CD14-positive monocyte (primary cell): ENCODE data around the gene VRK3. TPM values are rescaled to one million over a fixed set of nuclear protein-coding genes. Genes with fewer than 3 reads are reported as not detected.
"Not testable (repeated sequence)": the region's sequence is repeated elsewhere in the genome, so short reads cannot be mapped to it uniquely, and the experiment has no call there.

Experiments
- DNase-seq, 3 donors: peaks; one replicate each; pipeline ENCODE4 v3.0.0-alpha.2; 2011 to 2022
- H2AFZ ChIP-seq: 2 replicates; pipeline ENCODE4 v1.6.0; 2012; ENCODE audit warnings: mild to moderate bottlenecking, low read depth, low read length, inconsistent platforms; ENCODE audit not compliant: insufficient read depth, poor library complexity, severe bottlenecking
- H3K27ac ChIP-seq, 2 donors: 1 replicate in 1 of 2; 2 replicates in 1 of 2; pipeline ENCODE4 v1.5.1; 2012 to 2013; ENCODE audit warnings: low read length in 2 of 2, control low read depth in 1 of 2, inconsistent platforms in 1 of 2, low read depth in 1 of 2, mild to moderate bottlenecking in 1 of 2
- H3K27me3 ChIP-seq, 2 donors: one replicate each; pipeline versions ENCODE4 v1.6.0 to v1.6.1; 2011 to 2013; ENCODE audit warnings: low read length in 2 of 2; ENCODE audit not compliant: control insufficient read depth in 2 of 2, insufficient read depth in 2 of 2
- H3K36me3 ChIP-seq, 2 donors: replicated peaks in 1 of 2; 1 replicate in 1 of 2; 2 replicates in 1 of 2; pipeline versions ENCODE4 v1.5.1 to v1.6.1; 2012 to 2013; ENCODE audit warnings: low read length in 2 of 2, control low read depth in 1 of 2, inconsistent platforms in 1 of 2, mild to moderate bottlenecking in 1 of 2; ENCODE audit not compliant: insufficient read depth in 2 of 2, control insufficient read depth in 1 of 2
- H3K4me1 ChIP-seq, 2 donors: 1 replicate in 1 of 2; 2 replicates in 1 of 2; pipeline versions ENCODE4 v1.5.1 to v1.6.1; 2012 to 2013; ENCODE audit warnings: low read length in 2 of 2, control low read depth in 1 of 2, inconsistent platforms in 1 of 2, mild to moderate bottlenecking in 1 of 2, moderate library complexity in 1 of 2; ENCODE audit not compliant: insufficient read depth in 2 of 2, control insufficient read depth in 1 of 2
- H3K4me2 ChIP-seq: replicated peaks from 2 replicates; pipeline ENCODE3; 2012; ENCODE audit warnings: low read length, moderate library complexity, mild to moderate bottlenecking; ENCODE audit not compliant: poor library complexity, severe bottlenecking; ENCODE audit errors: extremely low read depth
- H3K4me3 ChIP-seq, 3 experiments: fragments of 200-600 bp in 1 of 3; sonication (generic) in 1 of 3; replicated peaks in 1 of 3; 1 replicate in 2 of 3; 2 replicates in 1 of 3; pipeline ENCODE4 v1.5.1; 2011 to 2013; ENCODE audit warnings: low read length in 3 of 3, mild to moderate bottlenecking in 3 of 3, control low read depth in 2 of 3, low read depth in 2 of 3, inconsistent platforms in 1 of 3, moderate library complexity in 1 of 3
- H3K79me2 ChIP-seq: 2 replicates; pipeline ENCODE4 v1.6.0; 2012; ENCODE audit warnings: mild to moderate bottlenecking, control low read depth, inconsistent platforms, low read length, moderate library complexity; ENCODE audit not compliant: insufficient read depth
- H3K9ac ChIP-seq: 2 replicates; pipeline ENCODE4 v1.6.0; 2017; ENCODE audit warnings: low read length, mild to moderate bottlenecking; ENCODE audit not compliant: insufficient read depth, poor library complexity, severe bottlenecking
- H3K9me3 ChIP-seq, 2 donors: replicated peaks in 1 of 2; 1 replicate in 1 of 2; 2 replicates in 1 of 2; pipeline versions ENCODE4 v1.5.1 to v1.6.1; 2012 to 2013; ENCODE audit warnings: low read length in 2 of 2, control low read depth in 1 of 2; ENCODE audit not compliant: control insufficient read depth in 1 of 2, insufficient read depth in 1 of 2
- H4K20me1 ChIP-seq: 2 replicates; pipeline ENCODE4 v1.6.0; 2012; ENCODE audit warnings: mild to moderate bottlenecking, low read length, control low read depth, moderate library complexity; ENCODE audit not compliant: insufficient read depth
- H3K27ac Mint-ChIP-seq, 7 donors: one replicate each; pipeline ENCODE4 v1.8.0; 2020; ENCODE audit warnings: mild to moderate bottlenecking in 7 of 7, mixed read lengths in 7 of 7, moderate library complexity in 6 of 7, inconsistent platforms in 2 of 7
- H3K27me3 Mint-ChIP-seq, 3 donors: one replicate each; pipeline ENCODE4 v1.8.0; 2021 to 2022; ENCODE audit warnings: low read depth in 3 of 3, mild to moderate bottlenecking in 3 of 3, mixed read lengths in 3 of 3, moderate library complexity in 3 of 3, inconsistent platforms in 1 of 3
- H3K36me3 Mint-ChIP-seq, 2 donors: one replicate each; pipeline ENCODE4 v1.8.0; 2020; ENCODE audit warnings: mixed read lengths in 2 of 2, inconsistent platforms in 1 of 2, mild to moderate bottlenecking in 1 of 2
- H3K4me1 Mint-ChIP-seq: one replicate; pipeline ENCODE4 v1.8.0; 2020; ENCODE audit warnings: mild to moderate bottlenecking, mixed read lengths
- H3K4me3 Mint-ChIP-seq, 2 donors: one replicate each; pipeline ENCODE4 v1.8.0; 2020; ENCODE audit warnings: mild to moderate bottlenecking in 2 of 2, mixed read lengths in 2 of 2, moderate library complexity in 1 of 2
- H3K9me3 Mint-ChIP-seq, 7 donors: one replicate each; pipeline ENCODE4 v1.8.0; 2020 to 2022; ENCODE audit warnings: mixed read lengths in 7 of 7, mild to moderate bottlenecking in 6 of 7, moderate library complexity in 6 of 7, inconsistent platforms in 2 of 7
- CTCF ChIP-seq: fragments of 200-600 bp; IDR thresholded peaks from one replicate; pipeline ENCODE4 v1.8.0; 2022; ENCODE audit warnings: antibody characterized with exemption, mild to moderate bottlenecking
- WGBS: methylation state at CpG from one replicate; pipeline ENCODE4 v1.1.5; 2013; ENCODE audit warnings: missing lambda C conversion rate; ENCODE audit not compliant: insufficient coverage; 5-methylcytosine and 5-hydroxymethylcytosine counted together
- intact Hi-C, 2 donors: fragments of 100-400 bp; cut with micrococcal nuclease; formaldehyde crosslinking; loops; one replicate each; pipeline versions ENCODE4 v1.15.0 to v1.15.1; 2023
- polyA minus RNA-seq: library from RNA; depleted of rRNA, polyadenylated mRNA; stranded (reverse); fragments of >200 nt; gene quantifications from 2 replicates; pipeline ENCODE4 v1.2.3, GENCODE V29; 2012
- polyA plus RNA-seq, 3 donors: library from polyadenylated mRNA; depleted of rRNA in 1 of 3; unstranded in 2 of 3; stranded (reverse) in 1 of 3; fragments of 300-500 nt in 2 of 3; fragments of >200 nt in 1 of 3; fragmentation: Illumina TruSeq in 2 of 3; gene quantifications; 1 replicate in 2 of 3; 2 replicates in 1 of 3; pipeline ENCODE4 v1.2.3, GENCODE V29; 2012 to 2021
- total RNA-seq, 12 experiments: library from RNA in 1 of 12; stranded (reverse) in 1 of 12; fragments of 120-200 nt in 1 of 12; gene quantifications; one replicate each; pipeline ENCODE4 v1.2.4 and lab custom pipeline; 2013 to 2026; ENCODE audit warnings: mixed read lengths in 6 of 12, inconsistent platforms in 1 of 12

VRK3 gene
- total RNA-seq (2013) = 49.8 TPM
- polyA plus RNA-seq = 10 to 100 TPM; 42.8 to 47.3 (median 46.8) TPM
- polyA minus RNA-seq = 24.9 and 37.3 TPM in 2 replicates
- 17.7 to 39.3 (median 22.8) reads per million in 11 experiments for total RNA-seq (lab: John Stamatoyannopoulos, UW)

- WGBS = 0% methylated on average over 52 of the region's 59 CpGs
- H3K27me3 Mint-ChIP-seq = peaks cover 0 to 8% (median 5%) of the 10 kb centered on the region in 3 donors
- H3K36me3 Mint-ChIP-seq = peaks cover 7 to 18% of the 10 kb centered on the region in 2 donors
- Histone ChIP-seq H3K9me3 (no peaks in the 10 kb centered on the region), H3K79me2 (peaks cover 71% of the 10 kb centered on the region), H3K27me3 (no peaks in the 10 kb centered on the region), H3K36me3 (peaks cover 10 to 22% of the 10 kb centered on the region in 2 donors), H4K20me1 (peaks cover 46% of the 10 kb centered on the region), H3K27ac (peak within 1 kb of the TSS; percentile 73 to 91), H3K4me3 (peak within 1 kb of the TSS; percentile 76 to 97 (median 82)), H3K4me1 (peaks cover 23 to 31% of the 10 kb centered on the region in 2 donors), H3K4me2 (peak within 1 kb of the TSS; percentile 94), H3K9ac (peak within 1 kb of the TSS; percentile 89), H2AFZ (peak within 1 kb of the TSS; percentile 97)
- H3K4me3 Mint-ChIP-seq = peak within 1 kb of the TSS; percentile 94 to 98
- H3K4me1 Mint-ChIP-seq = peaks cover 40% of the 10 kb centered on the region
- peak within 1 kb of the TSS; percentile 96 to 100 (median 99) for H3K27ac Mint-ChIP-seq
- H3K9me3 Mint-ChIP-seq = peaks cover 0 to 2% (median 0%) of the 10 kb centered on the region in 7 donors
- DNase-seq = peak; percentile 100
- peak; percentile 12 for TF ChIP-seq CTCF
- intact Hi-C loops = loop anchor here (2.0 to 10.0 kb wide), 4 partner anchors 26 to 780 kb away; partner anchors contain the start of genes AKT1S1 (in 1 of the 2), BCL2L12 (in 1 of the 2), IRF3 (in 1 of the 2) and TBC1D17 (in 1 of the 2)
These were observed at the start of gene VRK3 for GRCh38 chr19:50025022-50025793. Gene VRK3, minus strand, starts transcription at chr19:50025372. Its CDS starts 9,210 bp downstream, at chr19:50016162.

GRCh38 chr19:50068382-50068781 is 43.2 kb upstream of the VRK3 start:
- intact Hi-C loops, H3K27me3 ChIP-seq: not testable (repeated sequence)
- WGBS = 100% methylated on average over 4 of the region's 5 CpGs

More at GRCh38 chr19:50068382-50068781, 43.2 kb upstream of the VRK3 start:
- not testable (repeated sequence) for H3K9ac ChIP-seq, H4K20me1 ChIP-seq, H3K9me3 ChIP-seq, H3K4me3 Mint-ChIP-seq, H3K4me1 Mint-ChIP-seq, H3K4me2 ChIP-seq, H3K79me2 ChIP-seq, H3K27ac Mint-ChIP-seq, H3K9me3 Mint-ChIP-seq, H2AFZ ChIP-seq, H3K27ac ChIP-seq, H3K4me3 ChIP-seq, DNase-seq, H3K4me1 ChIP-seq, H3K36me3 Mint-ChIP-seq, H3K36me3 ChIP-seq
- H3K27me3 Mint-ChIP-seq = peaks cover 3 to 15% (median 7%) of the 10 kb centered on the region in 3 donors
